H1 (cell line): ENCODE data around the gene WFDC5. TPM values are rescaled to one million over a fixed set of nuclear protein-coding genes. Genes with fewer than 3 reads are reported as not detected.

Experiments used
- CTCF ChIA-PET: fragments of 300-600 bp; sonication (Branson Sonifier 250); formaldehyde crosslinking; loops from one replicate; lab custom pipeline; 2021; ENCODE audit not compliant: partially characterized antibody; lab: Charles Lee
- POLR2A ChIA-PET: fragments of 300-600 bp; sonication (Branson Sonifier 250); formaldehyde crosslinking; loops from one replicate; lab custom pipeline; 2021; ENCODE audit warnings: inconsistent platforms; ENCODE audit not compliant: partially characterized antibody; lab: Charles Lee
- DNase-seq, 2 experiments: peaks; one replicate each; pipeline versions ENCODE4 v3.0.0 to v3.0.0-alpha.2; 2010 to 2022; ENCODE audit warnings: low spot score in 2 of 2, low read depth in 1 of 2, mixed read lengths in 1 of 2
- FAIRE-seq: peaks from 2 replicates; lab custom pipeline; 2011; peaks lifted over from hg19 to GRCh38; lab: Jason Lieb, UNC
- H2AFZ ChIP-seq: 2 replicates; pipeline ENCODE4 v1.8.1; 2012; ENCODE audit warnings: low read length, inconsistent platforms
- H2AK5ac ChIP-seq: 2 replicates; pipeline ENCODE4 v1.6.1; 2013; ENCODE audit warnings: low read depth, low read length
- H2BK120ac ChIP-seq: replicated peaks from 2 replicates; pipeline ENCODE3; 2013; ENCODE audit warnings: low read depth, low read length, inconsistent platforms
- H2BK12ac ChIP-seq: 2 replicates; pipeline ENCODE4 v1.6.1; 2013; ENCODE audit warnings: low read depth, low read length
- H2BK15ac ChIP-seq: 2 replicates; pipeline ENCODE4 v1.6.1; 2013; ENCODE audit warnings: low read length
- H2BK20ac ChIP-seq: 2 replicates; pipeline ENCODE4 v1.6.1; 2013; ENCODE audit warnings: low read length
- H2BK5ac ChIP-seq: 2 replicates; pipeline ENCODE4 v1.6.1; 2013; ENCODE audit warnings: low read depth, low read length
- H3K14ac ChIP-seq: 2 replicates; pipeline ENCODE4 v1.6.1; 2013; ENCODE audit warnings: inconsistent platforms; ENCODE audit not compliant: insufficient read length
- H3K18ac ChIP-seq: 2 replicates; pipeline ENCODE4 v1.6.1; 2013; ENCODE audit warnings: low read length; ENCODE audit errors: extremely low read depth
- H3K23ac ChIP-seq: 2 replicates; pipeline ENCODE4 v1.6.1; 2013; ENCODE audit warnings: inconsistent platforms; ENCODE audit not compliant: insufficient read length
- H3K23me2 ChIP-seq: 2 replicates; pipeline ENCODE4 v1.6.1; 2013; ENCODE audit warnings: low read depth, low read length
- H3K27ac ChIP-seq: 2 replicates; pipeline ENCODE4 v1.6.1; 2011; ENCODE audit warnings: low read depth, low read length, inconsistent platforms
- H3K27me3 ChIP-seq, 4 experiments: replicated peaks in 1 of 4; 1 replicate in 1 of 4; 2 replicates in 3 of 4; pipeline versions ENCODE4 v1.6.1 to v1.8.1; 2011 to 2013; ENCODE audit warnings: low read length in 3 of 4, mild to moderate bottlenecking in 3 of 4, inconsistent platforms in 2 of 4, mixed read lengths in 2 of 4, moderate library complexity in 1 of 4; ENCODE audit not compliant: control insufficient read depth in 3 of 4, insufficient read depth in 3 of 4; ENCODE audit errors: extremely low read depth in 1 of 4
- H3K36me3 ChIP-seq, 4 experiments: 2 replicates each; pipeline versions ENCODE4 v1.6.1 to v1.8.1; 2011 to 2013; ENCODE audit warnings: mild to moderate bottlenecking in 4 of 4, low read length in 3 of 4, moderate library complexity in 2 of 4, control low read depth in 1 of 4, inconsistent platforms in 1 of 4; ENCODE audit not compliant: insufficient read depth in 4 of 4, control insufficient read depth in 2 of 4
- H3K4ac ChIP-seq: replicated peaks from 2 replicates; pipeline ENCODE3; 2013; ENCODE audit warnings: low read length, low read depth, mixed read lengths, inconsistent platforms; ENCODE audit not compliant: insufficient read length
- H3K4me1 ChIP-seq, 4 experiments: replicated peaks in 1 of 4; 1 replicate in 1 of 4; 2 replicates in 3 of 4; pipeline versions ENCODE4 v1.6.1 to v1.8.1; 2011 to 2013; ENCODE audit warnings: low read length in 3 of 4, inconsistent platforms in 2 of 4, mixed read lengths in 1 of 4; ENCODE audit not compliant: insufficient read depth in 4 of 4, control insufficient read depth in 3 of 4
- H3K4me2 ChIP-seq, 2 experiments: 2 replicates each; pipeline versions ENCODE4 v1.6.1 to v1.8.1; 2011 to 2013; ENCODE audit warnings: low read depth in 2 of 2, low read length in 2 of 2, control low read depth in 1 of 2, inconsistent platforms in 1 of 2, mild to moderate bottlenecking in 1 of 2; ENCODE audit not compliant: insufficient read depth in 1 of 2
- H3K4me3 ChIP-seq, 4 experiments: fragments of 200-600, 300-600 bp in 1 of 4; sonication (generic), shearing (Covaris generic), sonication (Bioruptor Twin) in 1 of 4; 2 replicates each; pipeline versions ENCODE4 v1.5.1 to v1.8.1; 2011 to 2016; ENCODE audit warnings: low read length in 4 of 4, low read depth in 3 of 4, control low read depth in 2 of 4, inconsistent platforms in 2 of 4, mild to moderate bottlenecking in 2 of 4, mixed read lengths in 1 of 4, moderate library complexity in 1 of 4; ENCODE audit not compliant: insufficient read depth in 2 of 4; ENCODE audit errors: extremely low read depth in 1 of 4
- H3K56ac ChIP-seq: replicated peaks from 2 replicates; pipeline ENCODE3; 2013; ENCODE audit warnings: low read depth, mild to moderate bottlenecking, mixed read lengths, low read length, inconsistent platforms; ENCODE audit not compliant: insufficient read length
- H3K79me1 ChIP-seq: 2 replicates; pipeline ENCODE4 v1.6.1; 2013; ENCODE audit warnings: low read depth, low read length, control low read depth
- H3K79me2 ChIP-seq, 2 experiments: 2 replicates each; pipeline versions ENCODE4 v1.6.1 to v1.8.1; 2012 to 2013; ENCODE audit warnings: low read length in 2 of 2, mild to moderate bottlenecking in 2 of 2, inconsistent platforms in 1 of 2; ENCODE audit not compliant: insufficient read depth in 2 of 2, control insufficient read depth in 1 of 2
- H3K9ac ChIP-seq, 4 experiments: replicated peaks in 1 of 4; 1 replicate in 1 of 4; 2 replicates in 3 of 4; pipeline versions ENCODE4 v1.6.1 to v1.8.1; 2011 to 2013; ENCODE audit warnings: low read depth in 3 of 4, low read length in 3 of 4, control low read depth in 2 of 4, mild to moderate bottlenecking in 2 of 4, moderate library complexity in 2 of 4, inconsistent platforms in 1 of 4; ENCODE audit errors: extremely low read depth in 1 of 4
- H3K9me3 ChIP-seq, 2 experiments: 2 replicates each; pipeline versions ENCODE4 v1.6.1 to v1.8.1; 2012 to 2013; ENCODE audit warnings: mild to moderate bottlenecking in 2 of 2, moderate library complexity in 2 of 2, control low read depth in 1 of 2, inconsistent platforms in 1 of 2, low read depth in 1 of 2, low read length in 1 of 2, mixed read lengths in 1 of 2; ENCODE audit not compliant: insufficient read depth in 2 of 2
- H4K20me1 ChIP-seq, 2 experiments: replicated peaks in 1 of 2; 2 replicates each; pipeline versions ENCODE3 to v1.8.1; 2011 to 2013; ENCODE audit warnings: inconsistent platforms in 2 of 2, low read length in 2 of 2, mild to moderate bottlenecking in 1 of 2; ENCODE audit not compliant: insufficient read depth in 2 of 2, control insufficient read depth in 1 of 2
- H4K5ac ChIP-seq: 2 replicates; pipeline ENCODE4 v1.6.1; 2013; ENCODE audit warnings: low read length, low read depth, mixed read lengths, inconsistent platforms; ENCODE audit not compliant: insufficient read length
- H4K8ac ChIP-seq: 2 replicates; pipeline ENCODE4 v1.8.0; 2013; ENCODE audit warnings: mild to moderate bottlenecking, moderate library complexity, low read length, inconsistent platforms; ENCODE audit not compliant: insufficient read depth; ENCODE audit errors: extremely low read depth
- H4K91ac ChIP-seq: replicated peaks from 2 replicates; pipeline ENCODE3; 2013; ENCODE audit warnings: low read length, mixed read lengths, inconsistent platforms; ENCODE audit not compliant: insufficient read length
- ASH2L ChIP-seq: fragments of 200-600, 300-600 bp; sonication (generic); IDR thresholded peaks from one replicate; pipeline ENCODE4 v1.7.1; 2017; ENCODE audit warnings: low read length
- KDM5A ChIP-seq: fragments of 200-600 bp; IDR thresholded peaks from 2 replicates; pipeline ENCODE4 v1.7.1; 2012; ENCODE audit warnings: mild to moderate bottlenecking, low read length, inconsistent platforms, mixed read lengths
- WGBS, 2 experiments: shearing (Covaris generic) in 1 of 2; methylation state at CpG; one replicate each; pipeline versions ENCODE4 v1.1.6 to v1.1.7; 2013 to 2015; ENCODE audit warnings: low lambda C conversion rate in 2 of 2, mixed read lengths in 2 of 2, inconsistent platforms in 1 of 2, low coverage in 1 of 2, missing lambda C conversion rate in 1 of 2; ENCODE audit not compliant: insufficient replicate concordance in 2 of 2, insufficient coverage in 1 of 2, insufficient read length in 1 of 2; ENCODE audit errors: extremely low coverage in 1 of 2, missing lambda C conversion rate in 1 of 2; 5-methylcytosine and 5-hydroxymethylcytosine counted together
- polyA plus RNA-seq, 7 experiments: library from polyadenylated mRNA; depleted of rRNA in 3 of 7; stranded (reverse) in 5 of 7; unstranded in 2 of 7; fragments of >200 nt in 5 of 7; fragments of 200-250 nt in 2 of 7; gene quantifications; 1 replicate in 5 of 7; 2 replicates in 1 of 7; 4 replicates in 1 of 7; pipeline versions ENCODE4 v1.2.1 to v1.2.3, GENCODE V29; 2011 to 2013; ENCODE audit warnings: missing spikeins in 2 of 7, mixed read lengths in 2 of 7
- total RNA-seq: library from RNA; stranded (reverse); fragmentation: NEBNext Ultra II Directional; extraction: Animal tissue kit (Norgen Biotek cat#: 25700); gene quantifications from 2 replicates; pipeline ENCODE4 v1.2.1, GENCODE V29; 2021
- TF ChIP-seq, protein P1 (sequence below): IDR thresholded peaks from 2 replicates; pipeline ENCODE4 v1.6.1; 2012; ENCODE audit warnings: inconsistent platforms

Gene WFDC5
- total and polyA plus RNA-seq, 2 of the 8 experiments (the other 6 are each of a cell fraction or from before 2014, with no cell fraction given): not detected

DNA sequence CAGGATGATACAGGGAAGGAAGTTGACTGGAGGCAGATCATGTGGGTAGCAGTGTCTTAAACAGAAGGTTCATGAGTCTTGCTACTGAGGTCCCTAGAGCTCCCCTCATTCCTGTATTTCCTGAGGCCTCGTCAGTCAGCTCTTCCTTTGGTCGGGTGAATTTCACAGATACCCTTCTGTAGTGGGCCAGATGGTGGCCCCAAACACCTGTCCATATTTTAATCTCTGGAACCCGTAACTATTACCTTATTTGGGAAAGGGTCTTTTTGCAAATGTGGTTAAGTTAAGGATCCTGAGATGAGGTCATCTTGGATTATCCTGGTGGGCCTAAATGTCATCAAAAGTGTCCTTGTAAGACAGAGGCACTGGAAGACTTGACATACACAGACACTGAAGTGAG lies 23.6 kb downstream of the WFDC5 start:
- Histone ChIP-seq H4K20me1 (no peaks in the 10 kb centered on the region), H3K4me1 (no peaks in the 10 kb centered on the region), H3K18ac (no peak overlapping the region), H2BK5ac (no peak overlapping the region), H3K27ac (no peak overlapping the region), H3K27me3 (no peaks in the 10 kb centered on the region), H4K5ac (no peak overlapping the region), H3K36me3 (no peaks in the 10 kb centered on the region), H2AK5ac (no peak overlapping the region), H2AFZ (no peak overlapping the region), H3K4me2 (no peak overlapping the region), H3K23me2 (no peaks in the 10 kb centered on the region), H3K14ac (no peak overlapping the region), H3K23ac (no peak overlapping the region), H3K79me2 (no peaks in the 10 kb centered on the region), H3K56ac (no peak overlapping the region), H2BK15ac (no peak overlapping the region), H3K4ac (no peak overlapping the region), H4K91ac (no peak overlapping the region), H2BK120ac (no peak overlapping the region), H3K9ac (no peak overlapping the region), H2BK20ac (no peak overlapping the region), H3K79me1 (no peaks in the 10 kb centered on the region), H3K4me3 (no peak overlapping the region), H4K8ac (no peak overlapping the region), H2BK12ac (no peak overlapping the region), H3K9me3 (no peaks in the 10 kb centered on the region)
- FAIRE-seq (no peak), DNase-seq (no peak)
- 89% methylated on average over 3 of the region's 3 CpGs; no CpG with 5 or more reads in 1 of the 2 experiments for WGBS, 2 experiments
- CTCF ChIA-PET: interaction anchor here (11.2 to 17.6 kb wide), 2 partner anchors 18 to 43 kb away, joined by 210 to 233 read pairs; partner anchors contain the start of gene WFDC5
- TF ChIP-seq, protein P1, sequence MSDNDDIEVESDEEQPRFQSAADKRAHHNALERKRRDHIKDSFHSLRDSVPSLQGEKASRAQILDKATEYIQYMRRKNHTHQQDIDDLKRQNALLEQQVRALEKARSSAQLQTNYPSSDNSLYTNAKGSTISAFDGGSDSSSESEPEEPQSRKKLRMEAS: no peak
- TF ChIP-seq KDM5A (no peak), ASH2L (no peak)
- POLR2A ChIA-PET: no interaction called here
